Muscle layer of colon (tissue), 2 donors: Measurements from ENCODE around the gene SPDYE2.
"Not testable (repeated sequence)": the region's sequence is repeated elsewhere in the genome, so short reads cannot be mapped to it uniquely, and the experiment has no call there.

ENCODE experiments used
- H3K27ac ChIP-seq: one replicate; pipeline ENCODE4 v1.7.0; 2013; ENCODE audit warnings: low read depth, mild to moderate bottlenecking, low read length, moderate library complexity
- H3K27me3 ChIP-seq, 2 donors: one replicate each; pipeline ENCODE4 v1.7.0; 2013; ENCODE audit warnings: low read length in 2 of 2, mild to moderate bottlenecking in 2 of 2; ENCODE audit not compliant: insufficient read depth in 2 of 2, control insufficient read depth in 1 of 2
- H3K36me3 ChIP-seq: one replicate; pipeline ENCODE4 v1.7.0; 2013; ENCODE audit warnings: mild to moderate bottlenecking, low read length; ENCODE audit not compliant: insufficient read depth
- H3K4me1 ChIP-seq: one replicate; pipeline ENCODE4 v1.7.0; 2013; ENCODE audit warnings: mild to moderate bottlenecking, low read length; ENCODE audit not compliant: insufficient read depth
- H3K4me3 ChIP-seq, 2 donors: one replicate each; pipeline ENCODE4 v1.7.0; 2013; ENCODE audit warnings: low read length in 2 of 2, low read depth in 1 of 2, mild to moderate bottlenecking in 1 of 2, moderate library complexity in 1 of 2
- H3K9ac ChIP-seq: one replicate; pipeline ENCODE4 v1.7.0; 2013; ENCODE audit warnings: low read length
- H3K9me3 ChIP-seq: one replicate; pipeline ENCODE4 v1.7.0; 2013; ENCODE audit warnings: mild to moderate bottlenecking, low read length
- donor health status: abdominal sarcoma.
- donor health status: Adenocarcinoma of cecum.

The SPDYE2 gene

GRCh38 chr7:102517550-102518147 lies 33.4 kb upstream of the SPDYE2 start, which contains the start of gene RASA4B:
Gene RASA4B, minus strand, starts transcription at chr7:102517777. Its CDS starts 67 bp downstream, at chr7:102517710.
- H3K9ac ChIP-seq, H3K4me1 ChIP-seq, H3K27me3 ChIP-seq, H3K9me3 ChIP-seq, H3K36me3 ChIP-seq, H3K4me3 ChIP-seq, H3K27ac ChIP-seq: not testable (repeated sequence)

- H3K27ac ChIP-seq, H3K4me3 ChIP-seq, H3K4me1 ChIP-seq, H3K27me3 ChIP-seq, H3K9me3 ChIP-seq, H3K9ac ChIP-seq, H3K36me3 ChIP-seq: not testable (repeated sequence)
Measured at GRCh38 chr7:102520797-102521196, 30.2 kb upstream of the SPDYE2 start.

- not testable (repeated sequence) for H3K36me3 ChIP-seq, H3K27me3 ChIP-seq, H3K9ac ChIP-seq, H3K27ac ChIP-seq, H3K4me1 ChIP-seq, H3K9me3 ChIP-seq, H3K4me3 ChIP-seq
Measured at GRCh38 chr7:102524803-102525202, 26.2 kb upstream of the SPDYE2 start.

GRCh38 chr7:102527182-102527581 lies 23.8 kb upstream of the SPDYE2 start:
- H3K4me3 ChIP-seq, H3K9me3 ChIP-seq, H3K27me3 ChIP-seq, H3K36me3 ChIP-seq, H3K27ac ChIP-seq, H3K9ac ChIP-seq, H3K4me1 ChIP-seq: not testable (repeated sequence)

- not testable (repeated sequence) for H3K9ac ChIP-seq, H3K4me3 ChIP-seq, H3K36me3 ChIP-seq, H3K9me3 ChIP-seq, H3K27ac ChIP-seq, H3K4me1 ChIP-seq, H3K27me3 ChIP-seq
Measured at GRCh38 chr7:102527822-102528793, 22.9 kb upstream of the SPDYE2 start.

GRCh38 chr7:102531583-102531982 lies 19.4 kb upstream of the SPDYE2 start:
- H3K27me3 ChIP-seq, H3K9ac ChIP-seq, H3K36me3 ChIP-seq, H3K9me3 ChIP-seq, H3K4me1 ChIP-seq, H3K27ac ChIP-seq, H3K4me3 ChIP-seq: not testable (repeated sequence)

- not testable (repeated sequence) for H3K36me3 ChIP-seq, H3K27ac ChIP-seq, H3K4me1 ChIP-seq, H3K9me3 ChIP-seq, H3K9ac ChIP-seq, H3K4me3 ChIP-seq, H3K27me3 ChIP-seq
Measured at GRCh38 chr7:102532127-102532526, 18.9 kb upstream of the SPDYE2 start.

GRCh38 chr7:102535062-102535615 lies 15.9 kb upstream of the SPDYE2 start:
- not testable (repeated sequence) for H3K27me3 ChIP-seq, H3K27ac ChIP-seq, H3K36me3 ChIP-seq, H3K4me1 ChIP-seq, H3K9ac ChIP-seq, H3K4me3 ChIP-seq, H3K9me3 ChIP-seq

GRCh38 chr7:102540604-102541003 lies 10.4 kb upstream of the SPDYE2 start:
- H3K9me3 ChIP-seq, H3K36me3 ChIP-seq, H3K27me3 ChIP-seq, H3K9ac ChIP-seq, H3K27ac ChIP-seq, H3K4me1 ChIP-seq, H3K4me3 ChIP-seq: not testable (repeated sequence)

GRCh38 chr7:102542083-102542482 lies 8.9 kb upstream of the SPDYE2 start:
- not testable (repeated sequence) for H3K27ac ChIP-seq, H3K36me3 ChIP-seq, H3K9me3 ChIP-seq, H3K9ac ChIP-seq, H3K27me3 ChIP-seq, H3K4me3 ChIP-seq, H3K4me1 ChIP-seq

GRCh38 chr7:102542771-102543170 lies 8.3 kb upstream of the SPDYE2 start:
- not testable (repeated sequence) for H3K27me3 ChIP-seq, H3K4me3 ChIP-seq, H3K9me3 ChIP-seq, H3K36me3 ChIP-seq, H3K27ac ChIP-seq, H3K9ac ChIP-seq, H3K4me1 ChIP-seq

GRCh38 chr7:102543596-102543995 lies 7.4 kb upstream of the SPDYE2 start, which contains the start of gene UPK3BL2:
Gene UPK3BL2, minus strand, starts transcription at chr7:102543696. Its CDS starts 60 bp downstream, at chr7:102543636.
- not testable (repeated sequence) for H3K4me3 ChIP-seq, H3K27ac ChIP-seq, H3K9ac ChIP-seq, H3K4me1 ChIP-seq, H3K9me3 ChIP-seq, H3K36me3 ChIP-seq, H3K27me3 ChIP-seq
